ENCODE results near the gene GRIA1. TPM values are rescaled to one million over a fixed set of nuclear protein-coding genes. Genes with fewer than 3 reads are reported as not detected.

Gene GRIA1
- total and polyA plus RNA-seq, 10 of the 15 experiments (the other 5 are each of a cell fraction or from before 2014, with no cell fraction given) = 0.04 to 0.18 (median 0.04) TPM; not detected in 7

DNA sequence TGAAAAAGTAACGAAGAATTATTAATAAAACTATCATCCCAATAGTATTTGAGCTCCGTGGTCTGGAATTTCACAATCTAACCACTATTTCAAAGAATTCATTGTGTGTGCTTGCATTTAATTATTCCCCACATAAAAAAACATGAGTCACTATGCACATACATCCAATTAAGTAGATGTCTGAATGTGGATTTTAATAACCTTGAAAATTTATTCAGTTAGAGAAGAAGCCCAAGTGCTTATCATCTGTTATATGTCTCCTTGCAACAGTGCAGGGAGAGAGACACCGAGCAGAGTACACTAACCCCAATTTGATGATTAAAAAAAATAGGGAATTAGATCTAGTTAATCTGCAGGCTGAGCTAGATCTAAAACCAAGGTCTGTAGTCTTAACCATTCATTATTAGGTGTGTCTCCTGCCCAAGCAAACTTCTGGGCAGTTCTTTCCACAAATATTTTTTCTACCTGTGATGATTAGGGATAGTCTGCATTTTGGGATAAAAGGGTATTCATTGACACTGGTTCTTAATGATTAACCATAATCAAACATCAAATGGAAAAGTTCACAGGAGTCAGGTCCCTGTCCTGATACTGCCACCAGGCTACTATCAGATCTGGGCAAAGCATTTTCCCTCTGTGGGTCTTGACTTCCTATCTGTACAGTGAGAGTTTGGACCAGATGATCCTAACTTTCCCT lies 164.2 kb downstream of the GRIA1 start:
- BruUV-seq (replicated peaks) = no TSS peak
- CTCF ChIA-PET = interaction anchor here (0.7 kb wide), 1 partner anchor 17 kb away, joined by 3 read pairs; no protein-coding TSS in a partner anchor

GRCh38 chr5:153655201-153655510 lies 164.7 kb downstream of the GRIA1 start:
- ATAC-seq (no peak), DNase-seq (ENCODE audit: low read depth, low spot score) (no peak), FAIRE-seq (no peak)
- Histone ChIP-seq H3K27ac (ENCODE audit: control insufficient read depth, insufficient read depth) (no peak overlapping the region), H3K9me3 (replicated peaks; ENCODE audit: control insufficient read depth, insufficient read depth, low read length) (no peaks in the 10 kb centered on the region), H3K4me1 (ENCODE audit: control insufficient read depth, insufficient read depth, low read length) (no peaks in the 10 kb centered on the region), H3K4me3 (no peak overlapping the region), H3K27me3 (replicated peaks in 1 of 2; ENCODE audit: control insufficient read depth in 2 of 2, insufficient read depth in 2 of 2, low read length in 1 of 2) (no peaks in the 10 kb centered on the region), H3K4me2 (ENCODE audit: control insufficient read depth, insufficient read depth) (no peak overlapping the region), H4K20me1 (ENCODE audit: control insufficient read depth, insufficient read depth) (no peaks in the 10 kb centered on the region), H3K79me2 (ENCODE audit: control insufficient read depth, insufficient read depth, low read length) (no peaks in the 10 kb centered on the region), H2AFZ (ENCODE audit: control insufficient read depth, low read depth, low read length) (no peak overlapping the region), H3K9ac (ENCODE audit: control insufficient read depth, insufficient read depth, low read length) (no peak overlapping the region), H3K36me3 (ENCODE audit: control insufficient read depth in 2 of 2, insufficient read depth in 2 of 2, low read length in 1 of 2) (no peaks in the 10 kb centered on the region)
- CTCF ChIA-PET = no interaction called here
- TF ChIP-seq MYB (IDR thresholded peaks at IDR 0.05; ENCODE audit: borderline replicate concordance, low read depth, low read length) (no peak), FOS (IDR thresholded peaks at IDR 0.05; ENCODE audit: borderline replicate concordance, extremely low read depth, insufficient read length) (no peak), SREBF2 (IDR thresholded peaks at IDR 0.05; ENCODE audit: low read length) (no peak), POLR2A (IDR thresholded peaks at IDR 0.05; ENCODE audit: low read depth, low read length) (no peak), SUZ12 (IDR thresholded peaks at IDR 0.05; ENCODE audit: unreplicated experiment) (no peak), CHD4 (IDR thresholded peaks at IDR 0.05) (no peak), CUX1 (IDR thresholded peaks at IDR 0.05; ENCODE audit: insufficient replicate concordance, low read depth, low read length) (no peak), NFXL1 (IDR thresholded peaks at IDR 0.05; ENCODE audit: borderline replicate concordance) (no peak)
- intact Hi-C loops (cut with micrococcal nuclease; ENCODE audit: unreplicated experiment) (no loop called here), in situ Hi-C loops (cut with MboI) (no loop called here)
- POLR2A ChIA-PET = no interaction called here
- RAD21 ChIA-PET (ENCODE audit: unreplicated experiment) = no interaction called here
- WGBS (ENCODE audit: insufficient coverage, insufficient replicate concordance, low lambda C conversion rate, missing lambda C conversion rate) = 8% methylated on average over 3 of the region's 3 CpGs
- SMC1A ChIA-PET (ENCODE audit: uncharacterized antibody, unreplicated experiment) = no interaction called here
- no TSS peak for BruUV-seq (replicated peaks)

More for the DNA sequence above, 164.2 kb downstream of the GRIA1 start:
- DNase-seq (ENCODE audit: low read depth, low spot score) (no peak), ATAC-seq (no peak), FAIRE-seq (no peak)
- SMC1A ChIA-PET (ENCODE audit: uncharacterized antibody, unreplicated experiment) = interaction anchor here (0.6 kb wide), 1 partner anchor 198 kb away, joined by 3 read pairs; no protein-coding TSS in a partner anchor
- H3K4me2 ChIP-seq (ENCODE audit: control insufficient read depth, insufficient read depth) = no peak overlapping the region
- H4K20me1 ChIP-seq (ENCODE audit: control insufficient read depth, insufficient read depth) = no peaks in the 10 kb centered on the region
- no peak for TF ChIP-seq FOXM1 (IDR thresholded peaks at IDR 0.05; ENCODE audit: low read depth, low read length)
- TF ChIP-seq ZNF622 (IDR thresholded peaks at IDR 0.05) = no peak
- TF ChIP-seq ESRRA (IDR thresholded peaks at IDR 0.05; ENCODE audit: low read length) = no peak
- H3K27me3 ChIP-seq (replicated peaks in 1 of 2; ENCODE audit: control insufficient read depth in 2 of 2, insufficient read depth in 2 of 2, low read length in 1 of 2) = no peaks in the 10 kb centered on the region
- no peaks in the 10 kb centered on the region for H3K36me3 ChIP-seq (ENCODE audit: control insufficient read depth in 2 of 2, insufficient read depth in 2 of 2, low read length in 1 of 2)
- intact Hi-C loops (cut with micrococcal nuclease; ENCODE audit: unreplicated experiment) (no loop called here), in situ Hi-C loops (cut with MboI) (no loop called here)
- POLR2A ChIA-PET = no interaction called here
- RAD21 ChIA-PET (ENCODE audit: unreplicated experiment) = no interaction called here
- WGBS (ENCODE audit: insufficient coverage, insufficient replicate concordance, low lambda C conversion rate, missing lambda C conversion rate) = 4% methylated on average over 3 of the region's 3 CpGs
- no peak overlapping the region for H3K9ac ChIP-seq (ENCODE audit: control insufficient read depth, insufficient read depth, low read length)
- no peak overlapping the region for H3K27ac ChIP-seq (ENCODE audit: control insufficient read depth, insufficient read depth)
- H2AFZ ChIP-seq (ENCODE audit: control insufficient read depth, low read depth, low read length) = no peak overlapping the region
- H3K4me3 ChIP-seq = no peak overlapping the region
- no peaks in the 10 kb centered on the region for H3K9me3 ChIP-seq (replicated peaks; ENCODE audit: control insufficient read depth, insufficient read depth, low read length)
- no peaks in the 10 kb centered on the region for H3K4me1 ChIP-seq (ENCODE audit: control insufficient read depth, insufficient read depth, low read length)
- no peaks in the 10 kb centered on the region for H3K79me2 ChIP-seq (ENCODE audit: control insufficient read depth, insufficient read depth, low read length)

All from GM12878 (cell line).